HepG2 (cell line): ENCODE results near the gene WDR81. TPM values are rescaled to one million over a fixed set of nuclear protein-coding genes. Genes with fewer than 3 reads are reported as not detected.

Source experiments
- ATAC-seq: fragments of 200-7000 bp; cut with Tn5 transposase; 3 replicates; pipeline ENCODE4 v1.9.1; 2020; ENCODE audit warnings: mild to moderate bottlenecking, moderate library complexity
- BruUV-seq: library from RNA; stranded (reverse); fragments of 400-500 nt; replicated peaks from 2 replicates; lab custom pipeline; 2021; lab: Mats Ljungman, UMichigan
- CTCF ChIA-PET: fragments of 300-600 bp; formaldehyde crosslinking; extraction: SDS; loops from one replicate; lab custom pipeline; 2021; ENCODE audit warnings: low total read pairs, inconsistent platforms, low intra/inter-chr PET ratio; lab: Yijun Ruan, JAX
- POLR2A ChIA-PET: fragments of 350-600 bp; sonication (Branson Sonifier 250); formaldehyde crosslinking; loops from one replicate; lab custom pipeline; 2020; ENCODE audit warnings: antibody characterized with exemption, inconsistent platforms; lab: Yijun Ruan, JAX
- DNase-seq: peaks from one replicate; pipeline ENCODE4 v3.0.0-alpha.2; 2015; ENCODE audit warnings: low spot score
- FAIRE-seq: peaks from 3 replicates; lab custom pipeline; 2011; peaks lifted over from hg19 to GRCh38; lab: Jason Lieb, UNC
- H2AFZ ChIP-seq: one replicate; pipeline ENCODE4 v1.6.1; 2011; ENCODE audit warnings: low read length, inconsistent platforms
- H3K27ac ChIP-seq: fragments of 300-600 bp; 3 replicates; pipeline ENCODE4 v1.8.0; 2011; ENCODE audit warnings: mixed run types, mild to moderate bottlenecking, mixed read lengths, low read length, inconsistent platforms; ENCODE audit not compliant: insufficient read depth; ENCODE audit errors: extremely low read length
- H3K27me3 ChIP-seq, 2 experiments: fragments of 200-600 bp in 1 of 2; 2 replicates in 1 of 2; 3 replicates in 1 of 2; pipeline versions ENCODE4 v1.6.0 to v1.8.0; 2011; ENCODE audit warnings: low read length in 2 of 2, mild to moderate bottlenecking in 2 of 2, moderate library complexity in 2 of 2, inconsistent platforms in 1 of 2; ENCODE audit not compliant: insufficient read depth in 2 of 2, control insufficient read depth in 1 of 2
- H3K36me3 ChIP-seq, 2 experiments: fragments of 200-600 bp in 1 of 2; replicated peaks in 1 of 2; 2 replicates in 1 of 2; 3 replicates in 1 of 2; pipeline versions ENCODE4 v1.5.1 to v1.8.0; 2011; ENCODE audit warnings: low read length in 2 of 2, inconsistent platforms in 1 of 2; ENCODE audit not compliant: insufficient read depth in 2 of 2, control insufficient read depth in 1 of 2
- H3K4me1 ChIP-seq: 2 replicates; pipeline ENCODE4 v1.5.1; 2012; ENCODE audit warnings: low read length, inconsistent platforms; ENCODE audit not compliant: insufficient read depth
- H3K4me2 ChIP-seq: 2 replicates; pipeline ENCODE4 v1.6.0; 2011; ENCODE audit warnings: low read depth, low read length, inconsistent platforms
- H3K4me3 ChIP-seq, 3 experiments: fragments of 200-600 bp in 1 of 3; sonication (generic), shearing (Covaris generic) in 1 of 3; replicated peaks in 1 of 3; 2 replicates each; pipeline ENCODE4 v1.5.1; 2011 to 2016; ENCODE audit warnings: low read length in 3 of 3, inconsistent platforms in 2 of 3, low read depth in 2 of 3, mild to moderate bottlenecking in 2 of 3, control low read depth in 1 of 3, mixed read lengths in 1 of 3; ENCODE audit not compliant: insufficient read depth in 1 of 3
- H3K79me2 ChIP-seq: one replicate; pipeline ENCODE4 v1.6.1; 2011; ENCODE audit warnings: low read length, inconsistent platforms; ENCODE audit not compliant: insufficient read depth
- H3K9ac ChIP-seq: 2 replicates; pipeline ENCODE4 v1.6.0; 2011; ENCODE audit warnings: mild to moderate bottlenecking, low read depth, low read length, inconsistent platforms; ENCODE audit not compliant: insufficient read depth
- H3K9me3 ChIP-seq: 2 replicates; pipeline ENCODE4 v1.5.1; 2012; ENCODE audit warnings: mild to moderate bottlenecking, low read length
- H4K20me1 ChIP-seq: 2 replicates; pipeline ENCODE4 v1.6.0; 2011; ENCODE audit warnings: inconsistent platforms, mild to moderate bottlenecking, low read length, moderate library complexity; ENCODE audit not compliant: insufficient read depth
- CBX5 ChIP-seq: sonication (generic); formaldehyde crosslinking; IDR thresholded peaks from 2 replicates; pipeline ENCODE4 v1.4.0; 2020; ENCODE audit warnings: missing genetic modification reagents, borderline replicate concordance
- IKZF1 ChIP-seq: fragments of 450-650 bp; IDR thresholded peaks from 2 replicates; pipeline ENCODE4 v1.7.1; 2016
- NFKB2 ChIP-seq: sonication (generic); formaldehyde crosslinking; IDR thresholded peaks from 2 replicates; pipeline ENCODE4 v1.4.0; 2020; ENCODE audit warnings: missing genetic modification reagents, borderline replicate concordance
- SRF ChIP-seq: IDR thresholded peaks from 2 replicates; pipeline ENCODE4 v1.6.1; 2011; ENCODE audit warnings: mild to moderate bottlenecking, low read depth, low read length, moderate library complexity
- ZNF317 ChIP-seq: sonication (generic); formaldehyde crosslinking; IDR thresholded peaks from 2 replicates; pipeline ENCODE4 v1.5.0; 2020; ENCODE audit warnings: mild to moderate bottlenecking, missing genetic modification reagents
- ZNF616 ChIP-seq: sonication (generic); formaldehyde crosslinking; IDR thresholded peaks from 2 replicates; pipeline ENCODE4 v1.5.0; 2020; ENCODE audit warnings: low read depth, mild to moderate bottlenecking, missing genetic modification reagents
- ZSCAN9 ChIP-seq: IDR thresholded peaks from 2 replicates; pipeline ENCODE4 v1.6.1; 2016; ENCODE audit warnings: borderline replicate concordance
- WGBS: methylation state at CpG from one replicate; pipeline ENCODE4 v1.1.6; 2017; ENCODE audit warnings: low lambda C conversion rate; 5-methylcytosine and 5-hydroxymethylcytosine counted together
- in situ Hi-C: cut with HindIII; loops from 2 replicates; pipeline ENCODE4 v1.10.0; 2017; ENCODE audit warnings: low pct_unique_long_range_greater_than_20kb; ENCODE audit not compliant: extremely low pct_ligation_motif_present
- intact Hi-C: fragments of 100-400 bp; cut with micrococcal nuclease; formaldehyde crosslinking; loops from one replicate; pipeline ENCODE4 v1.10.0; 2022; ENCODE audit not compliant: unreplicated experiment
- polyA plus RNA-seq, 8 experiments: library from polyadenylated mRNA; depleted of rRNA in 3 of 8; stranded (reverse) in 7 of 8; unstranded in 1 of 8; fragments of >200 nt; fragmentation: Illumina TruSeq in 4 of 8; extraction: Trizol in 4 of 8; gene quantifications; 2 replicates each; pipeline versions ENCODE4 v1.2.1 to v1.2.3, GENCODE V29; 2011 to 2016; ENCODE audit warnings: low read depth in 4 of 8, missing spikeins in 1 of 8, mixed read lengths in 1 of 8; ENCODE audit not compliant: insufficient read depth in 1 of 8
- total RNA-seq, 5 experiments: library from RNA; depleted of rRNA; stranded (reverse); fragments of >200 nt; fragmentation: Illumina TruSeq; extraction: Trizol; gene quantifications; 2 replicates each; pipeline ENCODE4 v1.2.3, GENCODE V29; 2016; ENCODE audit warnings: low read depth in 1 of 5
- TF ChIP-seq, protein P1 (sequence below): sonication (generic); formaldehyde crosslinking; IDR thresholded peaks from 2 replicates; pipeline ENCODE4 v1.5.0; 2020; ENCODE audit warnings: mild to moderate bottlenecking, missing genetic modification reagents
- TF ChIP-seq, protein P2 (sequence below): fragments of 450-650 bp; IDR thresholded peaks from 2 replicates; pipeline ENCODE4 v1.6.1; 2017; ENCODE audit warnings: mild to moderate bottlenecking
- TF ChIP-seq, protein P3 (sequence below): sonication (generic); formaldehyde crosslinking; IDR thresholded peaks from 2 replicates; pipeline ENCODE4 v1.5.0; 2020; ENCODE audit warnings: mild to moderate bottlenecking, missing genetic modification reagents
- TF ChIP-seq, protein P4 (sequence below): sonication (generic); formaldehyde crosslinking; IDR thresholded peaks from 2 replicates; pipeline ENCODE4 v1.4.0; 2020; ENCODE audit warnings: mild to moderate bottlenecking, low read depth, missing genetic modification reagents
- TF ChIP-seq, protein P5 (sequence below): sonication (generic); formaldehyde crosslinking; IDR thresholded peaks from 2 replicates; pipeline ENCODE4 v1.4.0; 2020; ENCODE audit warnings: missing genetic modification reagents

WDR81 gene
- total and polyA plus RNA-seq, 2 of the 13 experiments (the other 11 are each of a cell fraction or from before 2014, with no cell fraction given), result 9.1 to 16.7 TPM

DNA sequence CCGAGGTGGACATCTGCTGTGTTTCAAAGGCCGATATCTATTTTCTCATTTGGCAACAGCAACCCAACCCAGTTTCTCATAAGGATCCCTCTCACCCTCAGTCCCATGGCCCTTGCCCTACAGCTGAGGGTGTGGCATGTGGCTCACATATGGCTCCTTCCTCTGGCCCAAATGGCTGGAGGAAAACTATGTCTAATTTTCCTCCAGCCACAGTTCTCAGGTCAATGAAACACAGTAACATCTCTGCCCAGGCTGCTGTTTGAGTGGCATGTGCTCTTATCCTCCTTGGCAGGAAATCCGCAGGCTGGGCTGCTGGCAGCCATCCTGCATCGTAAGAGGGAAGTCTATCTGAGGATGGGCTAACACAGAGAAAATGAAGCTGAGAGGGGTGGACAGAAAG is 61.4 kb downstream of the WDR81 start:
- Histone ChIP-seq H3K27me3 (no peaks in the 10 kb centered on the region), H3K27ac (no peak overlapping the region)
- DNase-seq, result no peak
- TF ChIP-seq CBX5 (CRISPR knock-in tag), result no peak
- TF ChIP-seq ZNF317 (CRISPR knock-in tag), result no peak
- TF ChIP-seq, protein P1, sequence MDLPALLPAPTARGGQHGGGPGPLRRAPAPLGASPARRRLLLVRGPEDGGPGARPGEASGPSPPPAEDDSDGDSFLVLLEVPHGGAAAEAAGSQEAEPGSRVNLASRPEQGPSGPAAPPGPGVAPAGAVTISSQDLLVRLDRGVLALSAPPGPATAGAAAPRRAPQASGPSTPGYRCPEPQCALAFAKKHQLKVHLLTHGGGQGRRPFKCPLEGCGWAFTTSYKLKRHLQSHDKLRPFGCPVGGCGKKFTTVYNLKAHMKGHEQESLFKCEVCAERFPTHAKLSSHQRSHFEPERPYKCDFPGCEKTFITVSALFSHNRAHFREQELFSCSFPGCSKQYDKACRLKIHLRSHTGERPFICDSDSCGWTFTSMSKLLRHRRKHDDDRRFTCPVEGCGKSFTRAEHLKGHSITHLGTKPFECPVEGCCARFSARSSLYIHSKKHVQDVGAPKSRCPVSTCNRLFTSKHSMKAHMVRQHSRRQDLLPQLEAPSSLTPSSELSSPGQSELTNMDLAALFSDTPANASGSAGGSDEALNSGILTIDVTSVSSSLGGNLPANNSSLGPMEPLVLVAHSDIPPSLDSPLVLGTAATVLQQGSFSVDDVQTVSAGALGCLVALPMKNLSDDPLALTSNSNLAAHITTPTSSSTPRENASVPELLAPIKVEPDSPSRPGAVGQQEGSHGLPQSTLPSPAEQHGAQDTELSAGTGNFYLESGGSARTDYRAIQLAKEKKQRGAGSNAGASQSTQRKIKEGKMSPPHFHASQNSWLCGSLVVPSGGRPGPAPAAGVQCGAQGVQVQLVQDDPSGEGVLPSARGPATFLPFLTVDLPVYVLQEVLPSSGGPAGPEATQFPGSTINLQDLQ, result no peak
- TF ChIP-seq NFKB2, result no peak
- TF ChIP-seq, protein P2, sequence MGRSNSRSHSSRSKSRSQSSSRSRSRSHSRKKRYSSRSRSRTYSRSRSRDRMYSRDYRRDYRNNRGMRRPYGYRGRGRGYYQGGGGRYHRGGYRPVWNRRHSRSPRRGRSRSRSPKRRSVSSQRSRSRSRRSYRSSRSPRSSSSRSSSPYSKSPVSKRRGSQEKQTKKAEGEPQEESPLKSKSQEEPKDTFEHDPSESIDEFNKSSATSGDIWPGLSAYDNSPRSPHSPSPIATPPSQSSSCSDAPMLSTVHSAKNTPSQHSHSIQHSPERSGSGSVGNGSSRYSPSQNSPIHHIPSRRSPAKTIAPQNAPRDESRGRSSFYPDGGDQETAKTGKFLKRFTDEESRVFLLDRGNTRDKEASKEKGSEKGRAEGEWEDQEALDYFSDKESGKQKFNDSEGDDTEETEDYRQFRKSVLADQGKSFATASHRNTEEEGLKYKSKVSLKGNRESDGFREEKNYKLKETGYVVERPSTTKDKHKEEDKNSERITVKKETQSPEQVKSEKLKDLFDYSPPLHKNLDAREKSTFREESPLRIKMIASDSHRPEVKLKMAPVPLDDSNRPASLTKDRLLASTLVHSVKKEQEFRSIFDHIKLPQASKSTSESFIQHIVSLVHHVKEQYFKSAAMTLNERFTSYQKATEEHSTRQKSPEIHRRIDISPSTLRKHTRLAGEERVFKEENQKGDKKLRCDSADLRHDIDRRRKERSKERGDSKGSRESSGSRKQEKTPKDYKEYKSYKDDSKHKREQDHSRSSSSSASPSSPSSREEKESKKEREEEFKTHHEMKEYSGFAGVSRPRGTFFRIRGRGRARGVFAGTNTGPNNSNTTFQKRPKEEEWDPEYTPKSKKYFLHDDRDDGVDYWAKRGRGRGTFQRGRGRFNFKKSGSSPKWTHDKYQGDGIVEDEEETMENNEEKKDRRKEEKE, result no peak
- no peak for TF ChIP-seq IKZF1
- TF ChIP-seq, protein P3, sequence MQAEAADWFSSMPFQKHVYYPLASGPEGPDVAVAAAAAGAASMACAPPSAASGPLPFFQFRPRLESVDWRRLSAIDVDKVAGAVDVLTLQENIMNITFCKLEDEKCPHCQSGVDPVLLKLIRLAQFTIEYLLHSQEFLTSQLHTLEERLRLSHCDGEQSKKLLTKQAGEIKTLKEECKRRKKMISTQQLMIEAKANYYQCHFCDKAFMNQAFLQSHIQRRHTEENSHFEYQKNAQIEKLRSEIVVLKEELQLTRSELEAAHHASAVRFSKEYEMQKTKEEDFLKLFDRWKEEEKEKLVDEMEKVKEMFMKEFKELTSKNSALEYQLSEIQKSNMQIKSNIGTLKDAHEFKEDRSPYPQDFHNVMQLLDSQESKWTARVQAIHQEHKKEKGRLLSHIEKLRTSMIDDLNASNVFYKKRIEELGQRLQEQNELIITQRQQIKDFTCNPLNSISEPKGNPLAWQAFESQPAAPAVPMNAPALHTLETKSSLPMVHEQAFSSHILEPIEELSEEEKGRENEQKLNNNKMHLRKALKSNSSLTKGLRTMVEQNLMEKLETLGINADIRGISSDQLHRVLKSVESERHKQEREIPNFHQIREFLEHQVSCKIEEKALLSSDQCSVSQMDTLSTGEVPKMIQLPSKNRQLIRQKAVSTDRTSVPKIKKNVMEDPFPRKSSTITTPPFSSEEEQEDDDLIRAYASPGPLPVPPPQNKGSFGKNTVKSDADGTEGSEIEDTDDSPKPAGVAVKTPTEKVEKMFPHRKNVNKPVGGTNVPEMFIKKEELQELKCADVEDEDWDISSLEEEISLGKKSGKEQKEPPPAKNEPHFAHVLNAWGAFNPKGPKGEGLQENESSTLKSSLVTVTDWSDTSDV (CRISPR knock-in tag), result no peak
- TF ChIP-seq, protein P4, sequence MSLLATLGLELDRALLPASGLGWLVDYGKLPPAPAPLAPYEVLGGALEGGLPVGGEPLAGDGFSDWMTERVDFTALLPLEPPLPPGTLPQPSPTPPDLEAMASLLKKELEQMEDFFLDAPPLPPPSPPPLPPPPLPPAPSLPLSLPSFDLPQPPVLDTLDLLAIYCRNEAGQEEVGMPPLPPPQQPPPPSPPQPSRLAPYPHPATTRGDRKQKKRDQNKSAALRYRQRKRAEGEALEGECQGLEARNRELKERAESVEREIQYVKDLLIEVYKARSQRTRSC (CRISPR knock-in tag), result no peak
- TF ChIP-seq ZNF616, result no peak
- TF ChIP-seq SRF, result no peak
- no peak for TF ChIP-seq ZSCAN9 (CRISPR knock-in tag)
- TF ChIP-seq, protein P5, sequence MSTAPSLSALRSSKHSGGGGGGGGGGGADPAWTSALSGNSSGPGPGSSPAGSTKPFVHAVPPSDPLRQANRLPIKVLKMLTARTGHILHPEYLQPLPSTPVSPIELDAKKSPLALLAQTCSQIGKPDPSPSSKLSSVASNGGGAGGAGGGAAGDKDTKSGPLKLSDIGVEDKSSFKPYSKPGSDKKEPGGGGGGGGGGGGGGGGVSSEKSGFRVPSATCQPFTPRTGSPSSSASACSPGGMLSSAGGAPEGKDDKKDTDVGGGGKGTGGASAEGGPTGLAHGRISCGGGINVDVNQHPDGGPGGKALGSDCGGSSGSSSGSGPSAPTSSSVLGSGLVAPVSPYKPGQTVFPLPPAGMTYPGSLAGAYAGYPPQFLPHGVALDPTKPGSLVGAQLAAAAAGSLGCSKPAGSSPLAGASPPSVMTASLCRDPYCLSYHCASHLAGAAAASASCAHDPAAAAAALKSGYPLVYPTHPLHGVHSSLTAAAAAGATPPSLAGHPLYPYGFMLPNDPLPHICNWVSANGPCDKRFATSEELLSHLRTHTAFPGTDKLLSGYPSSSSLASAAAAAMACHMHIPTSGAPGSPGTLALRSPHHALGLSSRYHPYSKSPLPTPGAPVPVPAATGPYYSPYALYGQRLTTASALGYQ, result no peak

More for the DNA sequence above, 61.4 kb downstream of the WDR81 start:
- FAIRE-seq, result no peak
- H3K36me3 ChIP-seq, result peaks cover 23 to 51% of the 10 kb centered on the region in 2 experiments
- H3K4me3 ChIP-seq, result no peak overlapping the region
- ChIA-PET POLR2A (interaction anchor here (1.0 kb wide), 1 partner anchor 16 kb away, joined by 3 read pairs; no protein-coding TSS in a partner anchor), CTCF (no interaction called here)
- in situ Hi-C loops (no loop called here), intact Hi-C loops (no loop called here)
- ATAC-seq, result no peak
- no peak overlapping the region for H2AFZ ChIP-seq
- no TSS peak for BruUV-seq
- no peak overlapping the region for H3K4me2 ChIP-seq
- no peaks in the 10 kb centered on the region for H4K20me1 ChIP-seq
- H3K79me2 ChIP-seq, result no peaks in the 10 kb centered on the region
- peaks cover 7% of the 10 kb centered on the region for H3K4me1 ChIP-seq
- 100% methylated on average over 4 of the region's 4 CpGs for WGBS
- no peaks in the 10 kb centered on the region for H3K9me3 ChIP-seq
- H3K9ac ChIP-seq, result no peak overlapping the region
